ENCODE results near the gene HIBCH. TPM values are rescaled to one million over a fixed set of nuclear protein-coding genes. Genes with fewer than 3 reads are reported as not detected.

Gene HIBCH
- total and polyA plus RNA-seq, 2 donors (not counting 3 experiments of a cell fraction or from before 2014, with no cell fraction given), result 6.4 to 24.7 TPM

DNA sequence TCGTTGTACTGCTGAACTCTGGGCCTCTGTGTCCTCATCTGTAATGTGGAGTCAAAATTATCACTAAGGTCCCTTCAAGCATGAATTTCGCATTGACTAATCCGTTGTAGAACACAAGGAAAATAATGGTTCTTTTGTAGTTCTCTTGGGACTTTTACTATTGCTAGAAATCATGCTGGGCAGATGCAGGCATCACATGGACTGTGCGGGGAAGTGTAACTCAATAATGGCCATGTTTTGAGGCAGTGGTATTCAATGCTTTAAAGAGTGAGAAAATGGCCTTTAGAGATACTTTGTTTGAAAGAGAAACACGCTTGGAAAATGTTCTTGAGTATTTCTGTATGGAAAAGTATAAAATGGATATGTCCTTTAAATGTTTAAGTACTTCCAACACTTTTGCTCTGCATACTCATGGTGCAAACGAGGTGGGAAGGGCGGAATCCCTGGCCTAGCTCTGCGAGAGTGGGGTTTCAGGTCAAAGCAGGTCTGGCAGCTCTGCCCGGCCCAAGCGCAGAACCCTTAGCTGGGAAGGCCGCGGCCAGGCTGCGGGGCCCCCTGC, 139.8 kb downstream of the HIBCH start:
- CTCF ChIA-PET, result interaction anchor here (0.8 to 2.4 kb wide), 10 partner anchors 9 to 381 kb away, joined by 3 to 7 read pairs (median 4); no protein-coding TSS in a partner anchor
- peak; percentile 43 for FAIRE-seq
- Histone ChIP-seq H3K36me3 (ENCODE audit: control insufficient read depth in 2 of 2, extremely low read depth in 1 of 2, insufficient read depth in 2 of 2, low read length in 2 of 2) (no peaks in the 10 kb centered on the region), H3K4me2 (ENCODE audit: insufficient read depth, low read length) (peak overlapping the region; percentile 45), H3K9me3 (replicated peaks; ENCODE audit: control insufficient read depth, insufficient read depth, low read length) (no peaks in the 10 kb centered on the region), H3K9ac (replicated peaks; ENCODE audit: extremely low read depth, insufficient read depth, low read length) (peak overlapping the region; percentile 54), H3K4me3 (replicated peaks in 1 of 3; ENCODE audit: insufficient read depth in 1 of 3, low read depth in 1 of 3, low read length in 3 of 3) (peak overlapping the region; percentile 59 to 83 (median 60)), H3K4me1 (ENCODE audit: control insufficient read depth, extremely low read depth, insufficient read depth, low read length) (peaks cover 2% of the 10 kb centered on the region), H3K27ac (ENCODE audit: insufficient read depth, low read depth, low read length) (no peak overlapping the region), H3K27me3 (ENCODE audit: control insufficient read depth in 2 of 2, insufficient read depth in 2 of 2, low read length in 2 of 2) (no peaks in the 10 kb centered on the region), H3K79me2 (ENCODE audit: control insufficient read depth, insufficient read depth, low read length) (no peaks in the 10 kb centered on the region), H4K20me1 (replicated peaks; ENCODE audit: control insufficient read depth, extremely low read depth, insufficient read depth, low read length) (no peaks in the 10 kb centered on the region), H2AFZ (ENCODE audit: low read depth, low read length) (peak overlapping the region; percentile 100), H3K9me1 (replicated peaks; ENCODE audit: control insufficient read depth, extremely low read depth, insufficient read depth, low read length) (no peaks in the 10 kb centered on the region)
- POLR2A ChIA-PET, result no interaction called here
- no peak for DNase-seq (ENCODE audit: low read depth, low spot score)
- BruUV-seq (replicated peaks), result no TSS peak
- dilution Hi-C loops (cut with MboI; ENCODE audit: extremely low pct_ligation_motif_present, low sequenced_read_pairs) (no loop called here), intact Hi-C loops (cut with micrococcal nuclease) (loop anchor here (2.0 kb wide), 1 partner anchor 91 kb away; no protein-coding TSS in a partner anchor)
- TF ChIP-seq POLR2AphosphoS5 (IDR thresholded peaks at IDR 0.05; ENCODE audit: insufficient read depth, low read depth, low read length), result no peak

DNA sequence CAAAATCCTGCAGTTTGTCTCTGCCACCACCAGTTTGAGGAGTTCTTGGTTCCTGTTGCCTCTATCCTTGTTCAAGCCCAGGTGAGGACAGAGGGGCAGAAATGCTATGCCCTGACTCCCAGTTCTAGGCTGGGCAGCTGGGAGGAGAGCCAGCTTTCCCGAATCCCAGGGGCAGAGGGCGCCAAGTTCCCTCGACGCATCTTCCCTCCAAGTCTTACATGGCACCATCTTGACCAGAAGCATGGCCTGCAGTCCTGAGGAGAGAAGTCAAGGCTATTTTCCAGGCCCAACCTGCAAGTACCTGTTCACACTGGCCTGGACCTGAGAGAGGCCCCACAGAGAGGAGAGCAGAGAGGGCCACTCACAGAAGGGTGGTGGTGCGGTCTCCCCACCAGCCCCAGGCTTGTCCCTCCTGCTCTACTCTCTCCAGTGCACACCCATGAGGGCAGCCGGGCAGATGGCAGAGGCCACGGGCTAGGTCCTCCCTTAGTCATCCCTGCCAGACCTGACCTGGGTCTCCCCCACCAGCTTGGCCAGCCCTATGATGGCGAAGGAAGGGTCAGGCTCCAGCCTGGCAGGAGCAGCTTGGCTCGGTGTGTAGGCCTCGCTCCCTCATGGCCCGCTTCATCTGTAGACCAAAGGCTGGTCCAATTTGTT, 141.4 kb downstream of the HIBCH start:
- Histone ChIP-seq H3K9ac (replicated peaks; ENCODE audit: extremely low read depth, insufficient read depth, low read length) (no peak overlapping the region), H3K4me2 (ENCODE audit: insufficient read depth, low read length) (no peak overlapping the region), H3K9me3 (replicated peaks; ENCODE audit: control insufficient read depth, insufficient read depth, low read length) (no peaks in the 10 kb centered on the region), H3K36me3 (ENCODE audit: control insufficient read depth in 2 of 2, extremely low read depth in 1 of 2, insufficient read depth in 2 of 2, low read length in 2 of 2) (no peaks in the 10 kb centered on the region), H4K20me1 (replicated peaks; ENCODE audit: control insufficient read depth, extremely low read depth, insufficient read depth, low read length) (no peaks in the 10 kb centered on the region), H3K9me1 (replicated peaks; ENCODE audit: control insufficient read depth, extremely low read depth, insufficient read depth, low read length) (no peaks in the 10 kb centered on the region), H3K4me3 (replicated peaks in 1 of 3; ENCODE audit: insufficient read depth in 1 of 3, low read depth in 1 of 3, low read length in 3 of 3) (no peak overlapping the region), H3K27ac (ENCODE audit: insufficient read depth, low read depth, low read length) (no peak overlapping the region), H3K79me2 (ENCODE audit: control insufficient read depth, insufficient read depth, low read length) (no peaks in the 10 kb centered on the region), H3K4me1 (ENCODE audit: control insufficient read depth, extremely low read depth, insufficient read depth, low read length) (peaks cover 2% of the 10 kb centered on the region), H2AFZ (ENCODE audit: low read depth, low read length) (no peak overlapping the region), H3K27me3 (ENCODE audit: control insufficient read depth in 2 of 2, insufficient read depth in 2 of 2, low read length in 2 of 2) (no peaks in the 10 kb centered on the region)
- no TSS peak for BruUV-seq (replicated peaks)
- ChIA-PET POLR2A (no interaction called here), CTCF (no interaction called here)
- FAIRE-seq (no peak), DNase-seq (ENCODE audit: low read depth, low spot score) (no peak)
- dilution Hi-C loops (cut with MboI; ENCODE audit: extremely low pct_ligation_motif_present, low sequenced_read_pairs) (no loop called here), intact Hi-C loops (cut with micrococcal nuclease) (no loop called here)
- TF ChIP-seq JUN (IDR thresholded peaks at IDR 0.05; ENCODE audit: borderline replicate concordance, insufficient read depth, insufficient read length, low read depth) (no peak), MYC (IDR thresholded peaks at IDR 0.05; ENCODE audit: low read depth, low read length) (no peak), POLR2AphosphoS5 (IDR thresholded peaks at IDR 0.05; ENCODE audit: insufficient read depth, low read depth, low read length) (no peak), FOS (IDR thresholded peaks at IDR 0.05; ENCODE audit: borderline replicate concordance, insufficient read depth, low read length) (no peak), POLR2A (IDR thresholded peaks at IDR 0.05; ENCODE audit: low read depth, low read length) (no peak), EZH2 (IDR thresholded peaks at IDR 0.05; ENCODE audit: borderline replicate concordance, low read depth, low read length, severe bottlenecking) (no peak), GATA2 (IDR thresholded peaks at IDR 0.05; ENCODE audit: insufficient read depth, insufficient read length, low read depth, low read length) (no peak)
- TF ChIP-seq, protein P1, sequence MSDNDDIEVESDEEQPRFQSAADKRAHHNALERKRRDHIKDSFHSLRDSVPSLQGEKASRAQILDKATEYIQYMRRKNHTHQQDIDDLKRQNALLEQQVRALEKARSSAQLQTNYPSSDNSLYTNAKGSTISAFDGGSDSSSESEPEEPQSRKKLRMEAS (IDR thresholded peaks at IDR 0.05; ENCODE audit: insufficient read depth, insufficient read length), result no peak
- TF ChIP-seq, protein P2, sequence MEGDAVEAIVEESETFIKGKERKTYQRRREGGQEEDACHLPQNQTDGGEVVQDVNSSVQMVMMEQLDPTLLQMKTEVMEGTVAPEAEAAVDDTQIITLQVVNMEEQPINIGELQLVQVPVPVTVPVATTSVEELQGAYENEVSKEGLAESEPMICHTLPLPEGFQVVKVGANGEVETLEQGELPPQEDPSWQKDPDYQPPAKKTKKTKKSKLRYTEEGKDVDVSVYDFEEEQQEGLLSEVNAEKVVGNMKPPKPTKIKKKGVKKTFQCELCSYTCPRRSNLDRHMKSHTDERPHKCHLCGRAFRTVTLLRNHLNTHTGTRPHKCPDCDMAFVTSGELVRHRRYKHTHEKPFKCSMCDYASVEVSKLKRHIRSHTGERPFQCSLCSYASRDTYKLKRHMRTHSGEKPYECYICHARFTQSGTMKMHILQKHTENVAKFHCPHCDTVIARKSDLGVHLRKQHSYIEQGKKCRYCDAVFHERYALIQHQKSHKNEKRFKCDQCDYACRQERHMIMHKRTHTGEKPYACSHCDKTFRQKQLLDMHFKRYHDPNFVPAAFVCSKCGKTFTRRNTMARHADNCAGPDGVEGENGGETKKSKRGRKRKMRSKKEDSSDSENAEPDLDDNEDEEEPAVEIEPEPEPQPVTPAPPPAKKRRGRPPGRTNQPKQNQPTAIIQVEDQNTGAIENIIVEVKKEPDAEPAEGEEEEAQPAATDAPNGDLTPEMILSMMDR (IDR thresholded peaks at IDR 0.05; ENCODE audit: extremely low read depth in 1 of 2, insufficient read depth in 1 of 2, low read depth in 1 of 2, low read length in 2 of 2), result no peak
